Measurements from ENCODE around the gene HPD. TPM values are rescaled to one million over a fixed set of nuclear protein-coding genes. Genes with fewer than 3 reads are reported as not detected.

HPD gene
- polyA plus RNA-seq, 4 donors: 0.13 to 0.78 TPM; not detected in 2

DNA sequence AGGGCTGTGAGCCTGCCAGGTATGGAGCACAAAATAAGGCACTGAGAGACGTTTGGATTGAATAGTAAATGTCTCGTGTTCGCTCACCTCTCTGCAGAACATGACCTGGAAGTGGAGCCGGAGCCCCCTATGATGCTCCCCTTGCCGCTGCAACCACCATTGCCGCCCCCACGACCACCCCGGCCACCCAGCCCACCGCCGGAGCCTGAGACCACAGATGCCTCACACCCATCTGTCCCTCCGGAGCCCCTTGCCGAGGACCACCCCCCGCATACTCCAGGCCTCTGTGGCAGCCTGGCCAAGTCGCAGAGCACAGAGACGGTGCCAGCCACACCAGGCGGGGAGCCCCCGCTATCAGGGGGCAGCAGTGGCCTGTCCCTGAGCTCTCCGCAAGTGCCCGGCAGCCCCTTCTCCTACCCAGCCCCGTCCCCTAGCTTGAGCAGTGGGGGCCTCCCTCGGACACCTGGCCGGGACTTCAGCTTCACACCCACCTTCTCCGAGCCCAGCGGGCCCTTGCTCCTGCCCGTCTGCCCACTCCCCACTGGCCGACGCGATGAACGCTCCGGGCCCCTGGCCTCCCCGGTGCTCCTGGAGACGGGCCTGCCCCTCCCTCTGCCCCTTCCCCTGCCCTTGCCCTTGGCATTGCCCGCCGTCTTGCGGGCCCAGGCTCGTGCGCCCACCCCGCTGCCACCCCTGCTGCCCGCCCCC, 36.1 kb downstream of the HPD start:
- Histone ChIP-seq H3K9me3 (ENCODE audit: control insufficient read depth in 2 of 2, insufficient read depth in 1 of 2, low read depth in 1 of 2, low read length in 1 of 2) (no peaks in the 10 kb centered on the region), H3K27me3 (ENCODE audit: control insufficient read depth in 3 of 3, insufficient read depth in 3 of 3, low read length in 3 of 3) (no peaks in the 10 kb centered on the region), H3K4me3 (ENCODE audit: low read depth in 1 of 3, low read length in 3 of 3) (no peak overlapping the region), H3K27ac (ENCODE audit: low read depth in 1 of 3, low read length in 2 of 3) (no peak overlapping the region), H3K36me3 (ENCODE audit: control insufficient read depth in 3 of 3, insufficient read depth in 2 of 3, low read depth in 1 of 3, low read length in 3 of 3) (peaks cover 35 to 96% (median 35%) of the 10 kb centered on the region in 3 donors), H3K4me1 (ENCODE audit: control insufficient read depth in 3 of 3, insufficient read depth in 2 of 3, low read depth in 1 of 3, low read length in 2 of 3) (no peaks in the 10 kb centered on the region)
- 93 to 94% (median 93%) methylated on average over 31 to 39 of the region's 39 CpGs for WGBS, 3 donors
- FAIRE-seq (no peak), DNase-seq (no peak)

DNA sequence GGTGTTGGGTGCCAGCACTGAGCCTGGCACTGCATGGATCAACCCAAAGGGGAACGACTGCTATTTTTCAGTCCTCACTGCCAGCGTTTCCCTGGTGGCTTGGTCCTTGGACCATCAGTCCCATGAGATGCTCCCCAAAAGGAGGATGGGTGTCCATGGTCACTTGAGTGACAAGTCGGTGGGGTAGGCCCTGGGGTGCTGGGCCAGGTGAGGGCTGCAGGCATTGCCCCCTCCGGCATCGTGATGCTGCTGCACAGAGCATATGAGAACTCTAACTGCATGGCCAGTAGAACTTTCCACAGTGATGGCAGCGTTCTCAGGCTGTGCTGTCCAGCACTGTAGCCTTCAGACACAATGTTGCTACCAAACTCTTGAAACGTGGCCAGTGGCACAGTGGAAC, 38.6 kb downstream of the HPD start:
- Histone ChIP-seq H3K4me1 (ENCODE audit: control insufficient read depth in 3 of 3, insufficient read depth in 2 of 3, low read depth in 1 of 3, low read length in 2 of 3) (no peaks in the 10 kb centered on the region), H3K9me3 (ENCODE audit: control insufficient read depth in 2 of 2, insufficient read depth in 1 of 2, low read depth in 1 of 2, low read length in 1 of 2) (no peaks in the 10 kb centered on the region), H3K4me3 (ENCODE audit: low read depth in 1 of 3, low read length in 3 of 3) (no peak overlapping the region), H3K36me3 (ENCODE audit: control insufficient read depth in 3 of 3, insufficient read depth in 2 of 3, low read depth in 1 of 3, low read length in 3 of 3) (peaks cover 38 to 97% (median 46%) of the 10 kb centered on the region in 3 donors), H3K27me3 (ENCODE audit: control insufficient read depth in 3 of 3, insufficient read depth in 3 of 3, low read length in 3 of 3) (no peaks in the 10 kb centered on the region), H3K27ac (ENCODE audit: low read depth in 1 of 3, low read length in 2 of 3) (no peak overlapping the region)
- no peak for FAIRE-seq
- WGBS, 3 donors: 84 to 93% (median 88%) methylated on average over 7 of the region's 7 CpGs
- DNase-seq: no peak

DNA sequence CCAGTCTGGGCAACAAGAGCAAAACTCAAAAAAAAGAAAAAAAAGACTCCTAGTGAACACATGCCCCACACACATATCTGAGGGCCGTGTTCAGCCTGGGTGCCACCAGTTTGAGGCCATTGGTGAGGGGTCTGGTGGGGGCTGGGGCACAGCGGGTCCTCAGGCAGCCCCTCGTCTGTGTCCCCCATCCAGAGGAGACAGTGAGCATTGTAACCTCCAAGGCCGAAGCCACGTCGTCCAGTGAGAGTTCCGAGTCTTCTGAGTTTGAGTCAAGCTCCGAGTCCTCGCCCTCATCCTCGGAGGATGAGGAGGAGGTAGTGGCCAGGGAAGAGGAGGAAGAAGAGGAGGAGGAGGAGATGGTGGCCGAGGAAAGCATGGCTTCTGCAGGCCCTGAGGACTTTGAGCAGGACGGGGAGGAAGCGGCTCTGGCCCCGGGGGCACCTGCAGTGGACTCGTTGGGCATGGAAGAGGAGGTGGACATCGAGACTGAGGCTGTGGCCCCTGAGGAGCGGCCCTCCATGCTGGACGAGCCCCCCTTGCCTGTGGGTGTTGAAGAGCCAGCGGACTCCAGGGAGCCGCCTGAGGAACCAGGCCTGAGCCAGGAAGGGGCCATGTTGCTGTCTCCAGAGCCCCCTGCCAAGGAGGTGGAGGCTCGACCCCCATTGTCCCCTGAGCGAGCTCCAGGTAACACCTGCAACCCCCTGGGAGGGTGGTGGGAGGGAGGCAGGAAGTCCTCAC, 39.3 kb downstream of the HPD start:
- no peaks in the 10 kb centered on the region for H3K27me3 ChIP-seq (ENCODE audit: control insufficient read depth in 3 of 3, insufficient read depth in 3 of 3, low read length in 3 of 3)
- WGBS, 3 donors: 90 to 93% (median 93%) methylated on average over 21 to 22 of the region's 22 CpGs
- H3K27ac ChIP-seq (ENCODE audit: low read depth in 1 of 3, low read length in 2 of 3): no peak overlapping the region
- no peaks in the 10 kb centered on the region for H3K9me3 ChIP-seq (ENCODE audit: control insufficient read depth in 2 of 2, insufficient read depth in 1 of 2, low read depth in 1 of 2, low read length in 1 of 2)
- FAIRE-seq: no peak
- DNase-seq: no peak
- H3K4me1 ChIP-seq (ENCODE audit: control insufficient read depth in 3 of 3, insufficient read depth in 2 of 3, low read depth in 1 of 3, low read length in 2 of 3): no peaks in the 10 kb centered on the region
- no peak overlapping the region for H3K4me3 ChIP-seq (ENCODE audit: low read depth in 1 of 3, low read length in 3 of 3)
- H3K36me3 ChIP-seq (ENCODE audit: control insufficient read depth in 3 of 3, insufficient read depth in 2 of 3, low read depth in 1 of 3, low read length in 3 of 3): peaks cover 37 to 97% (median 48%) of the 10 kb centered on the region in 3 donors

DNA sequence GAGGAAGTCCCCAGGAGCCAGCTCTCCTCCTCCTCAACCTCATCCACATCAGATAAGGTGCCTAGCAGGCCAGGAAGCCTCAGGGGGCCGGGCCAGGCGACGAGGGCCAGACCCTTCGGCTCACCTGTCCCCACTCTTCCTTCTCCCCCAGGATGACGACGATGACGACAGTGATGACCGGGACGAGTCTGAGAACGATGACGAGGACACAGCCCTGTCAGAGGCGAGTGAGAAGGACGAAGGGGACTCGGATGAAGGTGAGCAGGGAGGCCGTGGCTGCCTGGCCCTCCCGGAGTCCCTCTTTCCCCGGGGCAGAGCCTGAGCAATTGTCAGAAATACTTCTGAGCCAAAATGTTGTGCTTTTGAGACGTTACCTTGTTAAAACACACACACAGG, 41.0 kb downstream of the HPD start:
- H3K4me1 ChIP-seq (ENCODE audit: control insufficient read depth in 3 of 3, insufficient read depth in 2 of 3, low read depth in 1 of 3, low read length in 2 of 3): peaks cover 0 to 10% (median 0%) of the 10 kb centered on the region in 3 donors
- H3K4me3 ChIP-seq (ENCODE audit: low read depth in 1 of 3, low read length in 3 of 3): no peak overlapping the region
- H3K27ac ChIP-seq (ENCODE audit: low read depth in 1 of 3, low read length in 2 of 3): no peak overlapping the region
- FAIRE-seq (no peak), DNase-seq (no peak)
- no peaks in the 10 kb centered on the region for H3K9me3 ChIP-seq (ENCODE audit: control insufficient read depth in 2 of 2, insufficient read depth in 1 of 2, low read depth in 1 of 2, low read length in 1 of 2)
- no peaks in the 10 kb centered on the region for H3K27me3 ChIP-seq (ENCODE audit: control insufficient read depth in 3 of 3, insufficient read depth in 3 of 3, low read length in 3 of 3)
- 93 to 97% (median 95%) methylated on average over 16 to 18 of the region's 18 CpGs for WGBS, 3 donors
- peaks cover 27 to 96% (median 43%) of the 10 kb centered on the region in 3 donors for H3K36me3 ChIP-seq (ENCODE audit: control insufficient read depth in 3 of 3, insufficient read depth in 2 of 3, low read depth in 1 of 3, low read length in 3 of 3)

DNA sequence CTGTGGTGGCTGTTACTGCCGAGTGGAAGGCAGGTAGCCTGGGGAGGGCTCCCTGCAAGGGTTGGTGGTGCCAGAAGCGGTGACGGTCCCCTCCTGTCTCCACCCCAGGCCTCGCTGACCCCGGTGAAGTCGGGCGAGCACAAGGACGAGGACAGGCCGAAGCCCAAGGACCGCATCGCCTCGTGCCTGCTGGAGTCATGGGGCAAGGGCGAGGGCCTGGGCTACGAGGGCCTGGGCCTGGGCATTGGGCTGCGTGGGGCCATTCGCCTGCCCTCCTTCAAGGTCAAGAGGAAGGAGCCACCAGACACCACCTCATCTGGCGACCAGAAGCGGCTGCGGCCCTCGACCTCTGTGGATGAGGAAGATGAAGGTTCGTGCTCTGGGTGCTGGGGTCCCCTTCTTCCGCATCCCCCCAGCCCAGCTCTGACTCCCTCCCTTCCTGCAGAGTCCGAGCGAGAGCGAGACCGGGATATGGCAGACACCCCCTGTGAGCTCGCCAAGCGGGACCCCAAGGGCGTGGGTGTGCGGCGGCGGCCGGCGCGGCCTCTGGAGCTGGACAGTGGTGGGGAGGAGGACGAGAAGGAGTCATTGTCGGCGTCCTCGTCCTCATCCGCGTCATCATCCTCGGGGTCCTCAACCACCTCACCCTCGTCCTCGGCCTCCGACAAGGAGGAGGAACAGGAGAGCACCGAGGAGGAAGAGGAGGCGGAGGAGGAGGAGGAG, 41.6 kb downstream of the HPD start:
- H3K27me3 ChIP-seq (ENCODE audit: control insufficient read depth in 3 of 3, insufficient read depth in 3 of 3, low read length in 3 of 3): no peaks in the 10 kb centered on the region
- H3K4me1 ChIP-seq (ENCODE audit: control insufficient read depth in 3 of 3, insufficient read depth in 2 of 3, low read depth in 1 of 3, low read length in 2 of 3): peaks cover 0 to 13% (median 0%) of the 10 kb centered on the region in 3 donors
- no peaks in the 10 kb centered on the region for H3K9me3 ChIP-seq (ENCODE audit: control insufficient read depth in 2 of 2, insufficient read depth in 1 of 2, low read depth in 1 of 2, low read length in 1 of 2)
- no peak overlapping the region for H3K4me3 ChIP-seq (ENCODE audit: low read depth in 1 of 3, low read length in 3 of 3)
- H3K27ac ChIP-seq (ENCODE audit: low read depth in 1 of 3, low read length in 2 of 3): no peak overlapping the region
- FAIRE-seq: no peak
- DNase-seq: no peak
- H3K36me3 ChIP-seq (ENCODE audit: control insufficient read depth in 3 of 3, insufficient read depth in 2 of 3, low read depth in 1 of 3, low read length in 3 of 3): peaks cover 25 to 93% (median 37%) of the 10 kb centered on the region in 3 donors
- WGBS, 3 donors: 96 to 97% (median 96%) methylated on average over 30 to 47 of the region's 47 CpGs

DNA sequence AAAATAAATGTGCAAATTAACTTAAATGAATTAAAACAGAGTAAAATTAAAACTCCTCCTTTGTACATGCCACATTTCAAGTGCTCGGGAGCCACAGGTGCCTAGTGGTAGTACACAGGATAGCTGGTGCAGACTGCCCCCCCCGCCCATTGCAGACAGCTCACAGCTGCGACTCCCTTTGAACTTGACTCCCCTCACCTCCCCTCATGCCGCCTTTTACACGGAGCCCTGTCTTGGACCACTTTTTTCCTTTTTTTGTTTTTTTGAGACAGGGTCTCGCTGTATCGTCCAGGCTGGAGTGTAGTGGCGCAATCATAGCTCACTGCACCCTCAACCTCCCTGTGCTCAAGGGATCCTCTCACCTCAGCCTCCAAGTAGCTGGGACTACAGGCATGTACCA, 43.4 kb downstream of the HPD start:
- H3K9me3 ChIP-seq (ENCODE audit: control insufficient read depth in 2 of 2, insufficient read depth in 1 of 2, low read depth in 1 of 2, low read length in 1 of 2): no peaks in the 10 kb centered on the region
- DNase-seq (no peak), FAIRE-seq (no peak)
- no peaks in the 10 kb centered on the region for H3K27me3 ChIP-seq (ENCODE audit: control insufficient read depth in 3 of 3, insufficient read depth in 3 of 3, low read length in 3 of 3)
- no peak overlapping the region for H3K4me3 ChIP-seq (ENCODE audit: low read depth in 1 of 3, low read length in 3 of 3)
- H3K27ac ChIP-seq (ENCODE audit: low read depth in 1 of 3, low read length in 2 of 3): no peak overlapping the region
- peaks cover 27 to 93% (median 38%) of the 10 kb centered on the region in 3 donors for H3K36me3 ChIP-seq (ENCODE audit: control insufficient read depth in 3 of 3, insufficient read depth in 2 of 3, low read depth in 1 of 3, low read length in 3 of 3)
- peaks cover 0 to 28% (median 2%) of the 10 kb centered on the region in 3 donors for H3K4me1 ChIP-seq (ENCODE audit: control insufficient read depth in 3 of 3, insufficient read depth in 2 of 3, low read depth in 1 of 3, low read length in 2 of 3)
- WGBS, 3 donors: 91 to 94% (median 93%) methylated on average over 8 of the region's 8 CpGs

DNA sequence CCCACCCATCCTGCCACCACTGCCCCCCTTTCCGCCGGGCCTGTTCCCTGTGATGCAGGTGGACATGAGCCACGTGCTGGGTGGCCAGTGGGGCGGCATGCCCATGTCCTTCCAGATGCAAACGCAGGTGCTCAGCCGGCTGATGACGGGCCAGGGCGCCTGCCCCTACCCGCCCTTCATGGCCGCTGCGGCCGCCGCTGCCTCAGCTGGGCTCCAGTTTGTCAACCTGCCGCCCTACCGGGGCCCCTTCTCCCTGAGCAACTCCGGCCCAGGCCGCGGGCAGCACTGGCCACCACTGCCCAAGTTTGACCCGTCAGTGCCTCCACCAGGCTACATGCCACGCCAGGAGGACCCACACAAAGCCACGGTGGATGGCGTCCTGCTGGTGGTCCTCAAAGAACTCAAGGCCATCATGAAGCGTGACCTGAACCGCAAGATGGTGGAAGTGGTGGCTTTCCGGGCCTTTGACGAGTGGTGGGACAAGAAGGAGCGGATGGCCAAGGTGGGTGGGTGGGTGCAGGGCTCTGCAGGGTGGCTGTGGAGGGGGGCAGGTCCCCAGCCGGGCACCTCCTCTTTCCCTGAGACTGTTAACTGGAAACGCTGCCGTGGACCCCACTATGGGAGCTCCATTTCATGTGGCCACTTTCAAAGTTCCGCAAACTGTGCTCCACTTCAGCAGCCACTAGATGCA, 44.1 kb downstream of the HPD start:
- Histone ChIP-seq H3K4me1 (ENCODE audit: control insufficient read depth in 3 of 3, insufficient read depth in 2 of 3, low read depth in 1 of 3, low read length in 2 of 3) (peaks cover 0 to 28% (median 2%) of the 10 kb centered on the region in 3 donors), H3K27ac (ENCODE audit: low read depth in 1 of 3, low read length in 2 of 3) (no peak overlapping the region), H3K4me3 (ENCODE audit: low read depth in 1 of 3, low read length in 3 of 3) (no peak overlapping the region), H3K36me3 (ENCODE audit: control insufficient read depth in 3 of 3, insufficient read depth in 2 of 3, low read depth in 1 of 3, low read length in 3 of 3) (peaks cover 27 to 93% (median 38%) of the 10 kb centered on the region in 3 donors), H3K9me3 (ENCODE audit: control insufficient read depth in 2 of 2, insufficient read depth in 1 of 2, low read depth in 1 of 2, low read length in 1 of 2) (no peaks in the 10 kb centered on the region), H3K27me3 (ENCODE audit: control insufficient read depth in 3 of 3, insufficient read depth in 3 of 3, low read length in 3 of 3) (no peaks in the 10 kb centered on the region)
- FAIRE-seq (no peak), DNase-seq (no peak)
- 93 to 95% (median 94%) methylated on average over 17 to 31 of the region's 31 CpGs for WGBS, 3 donors

DNA sequence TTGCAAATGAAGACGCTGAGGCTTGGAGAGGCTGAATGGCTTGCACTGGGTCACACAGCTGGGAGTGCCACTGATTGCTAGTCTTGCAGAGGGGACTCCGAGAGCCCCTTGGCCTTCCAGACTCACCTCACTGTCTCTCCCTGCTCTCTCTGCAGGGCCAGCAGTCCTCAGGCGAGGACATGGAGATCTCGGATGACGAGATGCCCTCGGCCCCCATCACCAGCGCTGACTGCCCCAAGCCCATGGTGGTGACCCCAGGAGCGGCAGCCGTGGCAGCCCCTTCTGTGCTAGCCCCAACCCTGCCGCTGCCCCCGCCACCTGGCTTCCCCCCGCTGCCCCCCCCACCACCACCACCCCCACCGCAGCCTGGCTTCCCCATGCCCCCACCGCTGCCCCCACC, 44.7 kb downstream of the HPD start:
- FAIRE-seq (no peak), DNase-seq (no peak)
- Histone ChIP-seq H3K4me3 (ENCODE audit: low read depth in 1 of 3, low read length in 3 of 3) (no peak overlapping the region), H3K9me3 (ENCODE audit: control insufficient read depth in 2 of 2, insufficient read depth in 1 of 2, low read depth in 1 of 2, low read length in 1 of 2) (no peaks in the 10 kb centered on the region), H3K36me3 (ENCODE audit: control insufficient read depth in 3 of 3, insufficient read depth in 2 of 3, low read depth in 1 of 3, low read length in 3 of 3) (peaks cover 24 to 92% (median 34%) of the 10 kb centered on the region in 3 donors), H3K4me1 (ENCODE audit: control insufficient read depth in 3 of 3, insufficient read depth in 2 of 3, low read depth in 1 of 3, low read length in 2 of 3) (peaks cover 0 to 28% (median 2%) of the 10 kb centered on the region in 3 donors), H3K27me3 (ENCODE audit: control insufficient read depth in 3 of 3, insufficient read depth in 3 of 3, low read length in 3 of 3) (no peaks in the 10 kb centered on the region), H3K27ac (ENCODE audit: low read depth in 1 of 3, low read length in 2 of 3) (no peak overlapping the region)
- 94 to 98% (median 94%) methylated on average over 7 to 14 of the region's 14 CpGs for WGBS, 3 donors

Data from small intestine (tissue), 7 donors.